ENCODE data around the gene EP400.

EP400 gene

GRCh38 chr12:131942671-131943070, 7.1 kb upstream of the EP400 start:
- no peak overlapping the region for H3K4me3 ChIP-seq (ENCODE audit: low read depth, low read length)

GRCh38 chr12:131943389-131943788, 6.4 kb upstream of the EP400 start:
- no peak for TF ChIP-seq CTCF (IDR thresholded peaks at IDR 0.05; ENCODE audit: low read depth, low read length)
- H3K4me3 ChIP-seq (ENCODE audit: low read depth, low read length) = no peak overlapping the region

More at GRCh38 chr12:131942671-131943070, 7.1 kb upstream of the EP400 start:
- no peak for TF ChIP-seq CTCF (IDR thresholded peaks at IDR 0.05; ENCODE audit: low read depth, low read length)

- no peak overlapping the region for H3K4me3 ChIP-seq (ENCODE audit: low read depth, low read length)
- no peak for TF ChIP-seq CTCF (IDR thresholded peaks at IDR 0.05; ENCODE audit: low read depth, low read length)
These were observed 5.9 kb upstream of the EP400 start for GRCh38 chr12:131943876-131944275.

GRCh38 chr12:131944601-131945251, 5.0 kb upstream of the EP400 start:
- TF ChIP-seq CTCF (IDR thresholded peaks at IDR 0.05; ENCODE audit: low read depth, low read length) = no peak
- no peak overlapping the region for H3K4me3 ChIP-seq (ENCODE audit: low read depth, low read length)

GRCh38 chr12:131946757-131947156, 3.0 kb upstream of the EP400 start:
- TF ChIP-seq CTCF (IDR thresholded peaks at IDR 0.05; ENCODE audit: low read depth, low read length) = no peak
- no peak overlapping the region for H3K4me3 ChIP-seq (ENCODE audit: low read depth, low read length)

- H3K4me3 ChIP-seq (ENCODE audit: low read depth, low read length) = no peak overlapping the region
- TF ChIP-seq CTCF (IDR thresholded peaks at IDR 0.05; ENCODE audit: low read depth, low read length) = no peak
These were observed 2.2 kb upstream of the EP400 start for GRCh38 chr12:131947482-131948027.

- TF ChIP-seq CTCF (IDR thresholded peaks at IDR 0.05; ENCODE audit: low read depth, low read length) = no peak
- H3K4me3 ChIP-seq (ENCODE audit: low read depth, low read length) = no peak overlapping the region
These were observed 1.5 kb upstream of the EP400 start for GRCh38 chr12:131948166-131948712.

GRCh38 chr12:131948713-131949430, 870 bp upstream of the EP400 start:
- H3K4me3 ChIP-seq (ENCODE audit: low read depth, low read length) = peak overlapping the region; percentile 55

Measured in WI38 (cell line).